ENCODE data around the gene EMX2. TPM values are rescaled to one million over a fixed set of nuclear protein-coding genes. Genes with fewer than 3 reads are reported as not detected.
A peak's percentile ranks its signal among the peaks of the same experiment; 100 is the strongest.

Gene EMX2
- total and polyA plus RNA-seq, 2 donors (not counting 3 experiments of a cell fraction or from before 2014, with no cell fraction given), result not detected

GRCh38 chr10:117546581-117547015 lies 4.1 kb downstream of the EMX2 start:
- no peaks in the 10 kb centered on the region for H4K20me1 ChIP-seq (replicated peaks; ENCODE audit: control insufficient read depth, extremely low read depth, insufficient read depth, low read length)
- H3K4me3 ChIP-seq (replicated peaks in 1 of 3; ENCODE audit: insufficient read depth in 1 of 3, low read depth in 1 of 3, low read length in 3 of 3), result no peak overlapping the region
- H3K27ac ChIP-seq (ENCODE audit: insufficient read depth, low read depth, low read length), result no peak overlapping the region
- H3K27me3 ChIP-seq (ENCODE audit: control insufficient read depth in 2 of 2, insufficient read depth in 2 of 2, low read length in 2 of 2), result peaks cover 90 to 98% of the 10 kb centered on the region in 2 experiments
- H3K79me2 ChIP-seq (ENCODE audit: control insufficient read depth, insufficient read depth, low read length), result no peaks in the 10 kb centered on the region
- TF ChIP-seq JUN (IDR thresholded peaks at IDR 0.05; ENCODE audit: borderline replicate concordance, insufficient read depth, insufficient read length, low read depth) (no peak), MYC (IDR thresholded peaks at IDR 0.05; ENCODE audit: low read depth, low read length) (no peak), POLR2A (IDR thresholded peaks at IDR 0.05; ENCODE audit: low read depth, low read length) (no peak), EZH2 (IDR thresholded peaks at IDR 0.05; ENCODE audit: borderline replicate concordance, low read depth, low read length, severe bottlenecking) (peak; percentile 21), GATA2 (IDR thresholded peaks at IDR 0.05; ENCODE audit: insufficient read depth, insufficient read length, low read depth, low read length) (no peak)
- ChIA-PET POLR2A (no interaction called here), CTCF (interaction anchor here (1.0 to 2.5 kb wide), 4 partner anchors 9 to 694 kb away, joined by 3 to 8 read pairs (median 3); no protein-coding TSS in a partner anchor)
- DNase-seq (ENCODE audit: low read depth, low spot score) (no peak), FAIRE-seq (no peak)
- peaks cover 2% of the 10 kb centered on the region for H3K4me1 ChIP-seq (ENCODE audit: control insufficient read depth, extremely low read depth, insufficient read depth, low read length)
- no peak overlapping the region for H3K4me2 ChIP-seq (ENCODE audit: insufficient read depth, low read length)
- no peaks in the 10 kb centered on the region for H3K9me3 ChIP-seq (replicated peaks; ENCODE audit: control insufficient read depth, insufficient read depth, low read length)
- no peaks in the 10 kb centered on the region for H3K9me1 ChIP-seq (replicated peaks; ENCODE audit: control insufficient read depth, extremely low read depth, insufficient read depth, low read length)
- BruUV-seq (replicated peaks), result no TSS peak
- intact Hi-C loops (cut with micrococcal nuclease), result no loop called here
- no peak overlapping the region for H3K9ac ChIP-seq (replicated peaks; ENCODE audit: extremely low read depth, insufficient read depth, low read length)
- dilution Hi-C loops (cut with MboI; ENCODE audit: extremely low pct_ligation_motif_present, low sequenced_read_pairs), result no loop called here
- H3K36me3 ChIP-seq (ENCODE audit: control insufficient read depth in 2 of 2, extremely low read depth in 1 of 2, insufficient read depth in 2 of 2, low read length in 2 of 2), result no peaks in the 10 kb centered on the region
- H2AFZ ChIP-seq (ENCODE audit: low read depth, low read length), result no peak overlapping the region

- Histone ChIP-seq H3K36me3 (ENCODE audit: control insufficient read depth in 2 of 2, extremely low read depth in 1 of 2, insufficient read depth in 2 of 2, low read length in 2 of 2) (no peaks in the 10 kb centered on the region), H3K4me3 (replicated peaks in 1 of 3; ENCODE audit: insufficient read depth in 1 of 3, low read depth in 1 of 3, low read length in 3 of 3) (no peak overlapping the region), H3K9me3 (replicated peaks; ENCODE audit: control insufficient read depth, insufficient read depth, low read length) (no peaks in the 10 kb centered on the region), H4K20me1 (replicated peaks; ENCODE audit: control insufficient read depth, extremely low read depth, insufficient read depth, low read length) (no peaks in the 10 kb centered on the region), H3K9me1 (replicated peaks; ENCODE audit: control insufficient read depth, extremely low read depth, insufficient read depth, low read length) (no peaks in the 10 kb centered on the region), H3K4me1 (ENCODE audit: control insufficient read depth, extremely low read depth, insufficient read depth, low read length) (peaks cover 2% of the 10 kb centered on the region), H3K9ac (replicated peaks; ENCODE audit: extremely low read depth, insufficient read depth, low read length) (no peak overlapping the region), H3K27me3 (ENCODE audit: control insufficient read depth in 2 of 2, insufficient read depth in 2 of 2, low read length in 2 of 2) (peaks cover 91 to 98% of the 10 kb centered on the region in 2 experiments), H3K4me2 (ENCODE audit: insufficient read depth, low read length) (no peak overlapping the region), H2AFZ (ENCODE audit: low read depth, low read length) (no peak overlapping the region), H3K79me2 (ENCODE audit: control insufficient read depth, insufficient read depth, low read length) (no peaks in the 10 kb centered on the region), H3K27ac (ENCODE audit: insufficient read depth, low read depth, low read length) (no peak overlapping the region)
- dilution Hi-C loops (cut with MboI; ENCODE audit: extremely low pct_ligation_motif_present, low sequenced_read_pairs) (no loop called here), intact Hi-C loops (cut with micrococcal nuclease) (no loop called here)
- POLR2A ChIA-PET, result no interaction called here
- DNase-seq (ENCODE audit: low read depth, low spot score), result no peak
- BruUV-seq (replicated peaks), result no TSS peak
- CTCF ChIA-PET, result interaction anchor here (0.8 to 2.5 kb wide), 3 partner anchors 10 to 694 kb away, joined by 3 to 8 read pairs (median 6); no protein-coding TSS in a partner anchor
- no peak for FAIRE-seq
- TF ChIP-seq JUN (IDR thresholded peaks at IDR 0.05; ENCODE audit: borderline replicate concordance, insufficient read depth, insufficient read length, low read depth) (no peak), MYC (IDR thresholded peaks at IDR 0.05; ENCODE audit: low read depth, low read length) (no peak), GATA2 (IDR thresholded peaks at IDR 0.05; ENCODE audit: insufficient read depth, insufficient read length, low read depth, low read length) (no peak), POLR2A (IDR thresholded peaks at IDR 0.05; ENCODE audit: low read depth, low read length) (no peak)
These were observed 4.6 kb downstream of the EMX2 start for GRCh38 chr10:117547016-117547715.
